NOMO-1 treated with dmso at 0.1 percent for 144 hours (cell line): Measurements from ENCODE around the gene PROX1.

Experiments
- DNase-seq: peaks from one replicate; lab custom pipeline; 2025; ENCODE audit not compliant: unreplicated experiment; lab: John Stamatoyannopoulos, UW

PROX1 gene, protein sequence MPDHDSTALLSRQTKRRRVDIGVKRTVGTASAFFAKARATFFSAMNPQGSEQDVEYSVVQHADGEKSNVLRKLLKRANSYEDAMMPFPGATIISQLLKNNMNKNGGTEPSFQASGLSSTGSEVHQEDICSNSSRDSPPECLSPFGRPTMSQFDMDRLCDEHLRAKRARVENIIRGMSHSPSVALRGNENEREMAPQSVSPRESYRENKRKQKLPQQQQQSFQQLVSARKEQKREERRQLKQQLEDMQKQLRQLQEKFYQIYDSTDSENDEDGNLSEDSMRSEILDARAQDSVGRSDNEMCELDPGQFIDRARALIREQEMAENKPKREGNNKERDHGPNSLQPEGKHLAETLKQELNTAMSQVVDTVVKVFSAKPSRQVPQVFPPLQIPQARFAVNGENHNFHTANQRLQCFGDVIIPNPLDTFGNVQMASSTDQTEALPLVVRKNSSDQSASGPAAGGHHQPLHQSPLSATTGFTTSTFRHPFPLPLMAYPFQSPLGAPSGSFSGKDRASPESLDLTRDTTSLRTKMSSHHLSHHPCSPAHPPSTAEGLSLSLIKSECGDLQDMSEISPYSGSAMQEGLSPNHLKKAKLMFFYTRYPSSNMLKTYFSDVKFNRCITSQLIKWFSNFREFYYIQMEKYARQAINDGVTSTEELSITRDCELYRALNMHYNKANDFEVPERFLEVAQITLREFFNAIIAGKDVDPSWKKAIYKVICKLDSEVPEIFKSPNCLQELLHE

DNA sequence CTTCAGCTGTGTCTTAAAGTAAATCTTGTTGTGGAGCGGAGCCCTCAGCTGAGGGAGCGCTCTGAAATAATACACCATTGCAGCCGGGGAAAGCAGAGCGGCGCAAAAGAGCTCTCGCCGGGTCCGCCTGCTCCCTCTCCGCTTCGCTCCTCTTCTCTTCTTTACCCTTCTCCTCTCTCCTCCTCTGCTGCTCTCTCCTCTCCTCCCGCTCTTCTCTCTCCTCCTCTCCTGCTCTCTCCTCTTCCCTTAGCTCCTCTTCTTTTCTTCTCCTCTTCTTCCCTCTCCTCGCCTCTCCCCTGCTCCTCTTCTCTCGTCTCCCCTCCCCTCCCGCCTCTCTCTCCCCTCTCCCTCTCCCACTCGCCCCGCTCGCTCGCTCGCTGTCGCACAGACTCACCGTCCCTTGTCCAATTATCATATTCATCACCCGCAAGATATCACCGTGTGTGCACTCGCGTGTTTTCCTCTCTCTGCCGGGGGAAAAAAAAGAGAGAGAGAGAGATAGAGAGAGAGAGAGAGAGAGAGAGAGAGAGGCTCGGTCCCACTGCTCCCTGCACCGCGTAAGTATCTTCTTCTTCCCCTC lies at the start of gene PROX1:
Gene PROX1 (plus strand): TSS at position 47 of the 580 bp plus-strand sequence. CDS start 8,563 bp downstream, outside the sequence.
- DNase-seq, result peak; percentile 31

DNA sequence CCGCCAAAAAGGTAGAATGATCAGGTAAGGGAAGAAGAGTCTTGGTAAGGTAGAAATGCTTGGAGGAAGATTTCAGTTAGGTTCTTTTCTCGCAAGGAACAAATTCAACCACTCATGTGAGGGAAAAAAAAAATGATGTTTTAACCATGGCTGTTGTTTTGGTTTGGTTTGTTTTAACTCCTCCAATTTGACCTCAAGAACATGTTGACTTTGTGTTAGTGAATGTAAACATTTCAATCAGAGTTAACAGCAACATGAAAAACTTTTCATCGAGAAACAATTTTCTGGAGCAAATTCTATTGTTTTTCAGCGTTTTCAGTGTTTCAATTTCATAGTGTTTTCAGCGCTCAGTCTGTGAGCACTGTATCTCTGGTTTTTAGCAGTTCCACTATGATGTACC lies 49.0 kb upstream of the PROX1 start:
- no peak for DNase-seq

DNA sequence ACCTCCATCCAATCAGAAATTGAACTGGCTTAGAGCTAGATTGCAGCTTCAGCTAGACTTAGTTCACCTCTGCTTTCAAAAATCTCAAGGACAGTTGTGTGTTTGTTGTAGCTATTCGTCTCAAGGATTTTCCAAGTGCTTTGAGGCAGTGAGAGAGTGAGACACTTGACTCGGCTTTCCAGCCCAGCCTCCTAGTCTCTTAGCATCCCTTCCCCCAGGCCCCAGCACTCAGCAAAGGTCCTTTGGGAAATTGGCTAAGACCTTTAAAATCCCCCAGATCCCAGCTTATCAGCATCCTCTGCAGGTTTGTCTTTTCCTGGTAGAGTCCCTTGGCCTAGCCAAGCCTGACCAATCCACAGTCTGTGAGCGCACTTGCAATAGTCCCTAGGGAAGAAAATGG lies 47.9 kb upstream of the PROX1 start:
- DNase-seq, result no peak

DNA sequence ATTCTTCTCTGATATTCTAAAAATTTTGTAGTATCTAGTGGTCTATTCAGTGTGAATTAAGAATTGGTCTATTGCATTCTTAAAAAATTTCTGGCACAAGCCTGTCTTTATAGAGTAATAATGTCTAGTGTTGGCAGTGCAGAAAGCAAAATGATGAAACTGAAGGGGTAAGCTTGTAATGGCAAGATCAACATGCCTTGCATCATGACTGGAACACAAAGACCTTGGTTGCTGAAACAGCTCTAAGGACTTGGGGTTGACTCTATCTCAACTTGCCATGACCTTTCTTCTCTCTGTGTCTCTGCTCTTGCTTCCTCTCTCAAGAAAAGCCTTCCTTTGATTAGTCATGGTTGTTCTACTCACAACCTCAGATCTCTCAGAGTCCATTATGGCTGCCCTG lies 46.8 kb upstream of the PROX1 start:
- no peak for DNase-seq

DNA sequence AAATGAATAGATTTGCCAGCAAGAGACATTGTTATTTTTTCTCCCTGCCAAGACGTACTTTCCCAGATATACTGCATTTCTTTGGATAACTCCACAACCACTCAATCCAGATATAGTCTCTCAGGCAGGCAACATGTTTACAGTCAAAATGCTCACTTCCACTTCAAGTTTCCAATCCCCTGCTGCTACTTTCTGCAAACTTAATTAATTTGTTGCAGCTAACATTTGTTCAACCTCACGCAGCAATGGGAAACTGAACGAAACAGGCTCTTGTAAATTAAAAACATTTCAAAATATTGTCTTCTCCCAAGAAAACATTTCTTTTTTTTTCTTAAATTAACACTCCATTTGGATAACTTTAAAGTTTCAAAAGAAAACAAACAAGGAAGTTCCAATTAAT lies 45.7 kb upstream of the PROX1 start:
- DNase-seq, result no peak

DNA sequence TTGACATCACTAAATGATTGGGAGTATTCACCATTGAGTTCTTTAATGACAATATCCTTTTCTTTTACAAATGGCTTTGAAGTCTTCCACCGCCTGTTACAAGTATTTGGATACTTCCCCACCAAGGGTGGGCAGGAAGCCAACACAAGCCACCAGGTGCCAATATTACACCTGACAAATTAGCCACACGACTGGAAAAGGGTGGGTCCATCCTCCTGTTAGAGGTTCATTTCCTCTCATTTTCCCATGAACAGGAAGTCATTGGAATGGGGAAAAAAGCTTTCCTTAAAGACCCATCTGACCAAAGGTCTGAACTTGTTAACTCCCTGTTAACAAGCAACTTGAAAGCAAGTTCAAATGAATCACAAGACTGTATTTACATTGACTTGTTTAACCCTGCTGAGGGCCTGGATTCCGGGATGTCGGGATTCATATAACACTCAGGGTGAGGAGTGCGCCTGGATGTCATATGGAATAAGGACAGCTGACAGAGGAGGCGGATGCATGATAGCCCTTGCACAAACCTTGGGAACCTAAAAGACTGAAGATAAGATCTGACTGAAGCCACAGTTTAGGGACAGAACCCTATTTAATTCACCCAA lies 40.5 kb upstream of the PROX1 start:
- no peak for DNase-seq

DNA sequence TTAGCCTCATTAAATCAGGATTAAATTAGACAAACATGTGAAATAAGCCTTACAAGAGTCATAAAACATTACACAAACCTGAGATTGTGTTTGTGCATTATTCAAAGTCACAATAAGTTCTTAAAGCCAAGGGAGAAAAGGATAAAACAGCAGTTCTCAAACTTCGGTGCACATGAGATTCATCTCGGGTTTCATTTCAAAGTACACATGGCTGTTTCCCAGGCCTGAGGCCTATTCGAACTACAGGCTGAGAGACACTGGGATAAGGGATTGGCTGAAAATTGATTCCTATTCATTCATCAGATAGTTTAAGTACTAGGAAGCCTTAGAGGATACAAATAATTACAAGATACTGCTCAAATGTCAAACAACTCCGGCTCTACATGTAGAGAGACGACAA lies 35.9 kb upstream of the PROX1 start:
- no peak for DNase-seq

DNA sequence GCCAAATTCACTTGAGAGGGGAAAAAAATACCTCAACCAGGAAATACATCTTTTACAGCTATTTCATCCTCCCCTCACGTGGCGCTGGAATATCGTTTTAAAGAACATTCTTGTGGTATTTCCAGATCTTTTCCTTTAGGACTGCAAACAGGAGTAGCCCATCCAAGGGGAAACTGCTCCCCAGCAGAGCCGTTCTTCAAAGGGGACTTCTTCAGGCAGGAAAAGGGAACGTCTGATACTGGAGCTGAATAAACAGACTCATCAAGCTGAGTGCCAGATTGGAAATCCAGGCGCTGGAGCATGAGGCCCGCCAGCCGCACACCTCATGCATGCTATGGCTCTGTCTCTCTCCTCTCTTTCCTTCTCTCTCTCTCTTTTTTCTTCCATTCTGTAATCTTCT lies 34.0 kb upstream of the PROX1 start:
- no peak for DNase-seq

DNA sequence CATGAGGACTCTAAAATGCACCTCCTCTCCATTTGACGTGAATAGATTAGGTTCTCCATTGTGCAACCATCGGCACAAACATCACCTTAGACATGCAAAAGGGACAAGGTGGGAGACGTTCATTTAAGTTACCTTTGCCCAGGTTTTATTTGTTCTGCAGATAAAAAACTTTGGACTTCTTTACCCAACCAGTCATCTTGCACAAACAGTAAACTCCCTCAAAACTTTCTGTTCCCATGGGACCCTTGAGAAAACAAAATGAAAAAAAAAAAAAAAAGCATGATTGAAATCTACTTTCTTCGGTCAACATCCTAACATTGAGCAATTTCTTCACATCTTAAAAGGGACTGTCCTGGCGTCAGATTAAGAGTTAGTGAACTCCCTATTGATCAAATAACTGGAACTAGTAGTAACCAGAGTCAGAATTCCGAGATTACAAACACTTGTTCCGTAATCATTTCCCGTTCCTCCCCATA lies 31.4 kb upstream of the PROX1 start:
- no peak for DNase-seq

DNA sequence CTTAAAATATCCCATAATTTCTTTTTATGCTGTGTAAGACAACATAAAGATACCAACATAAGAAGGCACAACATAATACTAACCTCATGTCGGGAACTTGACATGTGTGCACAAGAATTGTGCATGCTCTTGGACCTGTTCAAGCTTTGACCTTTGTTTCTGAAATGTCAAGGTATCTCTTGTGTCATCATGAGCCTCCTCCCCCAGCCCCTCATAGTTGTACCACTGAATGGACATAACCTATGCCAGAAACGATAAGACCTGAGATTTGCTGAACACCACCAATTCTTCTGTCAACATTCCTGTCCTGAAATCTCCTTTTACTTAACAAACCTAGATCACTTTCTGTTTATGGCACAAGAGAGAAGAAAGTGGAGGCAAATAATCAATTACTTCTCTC lies 29.4 kb upstream of the PROX1 start:
- DNase-seq, result no peak

DNA sequence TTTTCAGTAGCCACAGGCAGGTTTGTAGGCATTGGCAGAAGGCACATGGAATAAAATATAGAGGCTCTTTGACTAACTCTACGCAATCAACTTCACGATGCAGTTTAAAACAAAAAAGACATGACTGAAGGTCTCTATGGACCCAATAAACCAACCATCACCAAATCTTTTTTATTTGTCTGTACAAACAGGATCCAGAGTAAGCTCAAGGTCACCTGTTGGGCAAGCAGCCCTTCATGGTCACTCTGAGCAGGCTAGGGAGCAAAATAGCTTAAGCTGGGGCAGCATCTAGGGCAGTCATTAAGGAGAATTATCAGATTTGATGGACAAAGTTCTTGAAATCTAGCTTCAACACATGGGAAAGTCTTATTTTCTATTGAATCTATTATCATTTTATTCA lies 26.8 kb upstream of the PROX1 start:
- no peak for DNase-seq

DNA sequence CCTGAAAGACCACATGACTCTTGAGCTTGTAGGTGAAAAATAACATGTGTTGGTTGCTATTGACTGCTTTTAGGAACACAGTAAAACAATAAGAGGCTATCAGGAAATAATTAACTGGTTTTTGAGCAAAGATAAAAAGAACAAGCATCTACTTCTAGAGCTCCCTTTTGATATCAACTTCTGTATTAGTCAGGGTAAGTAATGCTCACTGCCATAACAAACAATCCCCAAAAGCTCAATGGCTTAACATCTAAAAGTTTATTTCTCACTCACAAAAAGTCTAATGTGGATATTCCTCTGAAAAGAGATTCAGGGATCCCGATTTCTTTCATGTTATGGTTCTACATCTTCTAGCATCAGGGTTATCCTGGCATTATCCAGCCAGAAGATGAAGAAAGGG lies 25.3 kb upstream of the PROX1 start:
- no peak for DNase-seq

DNA sequence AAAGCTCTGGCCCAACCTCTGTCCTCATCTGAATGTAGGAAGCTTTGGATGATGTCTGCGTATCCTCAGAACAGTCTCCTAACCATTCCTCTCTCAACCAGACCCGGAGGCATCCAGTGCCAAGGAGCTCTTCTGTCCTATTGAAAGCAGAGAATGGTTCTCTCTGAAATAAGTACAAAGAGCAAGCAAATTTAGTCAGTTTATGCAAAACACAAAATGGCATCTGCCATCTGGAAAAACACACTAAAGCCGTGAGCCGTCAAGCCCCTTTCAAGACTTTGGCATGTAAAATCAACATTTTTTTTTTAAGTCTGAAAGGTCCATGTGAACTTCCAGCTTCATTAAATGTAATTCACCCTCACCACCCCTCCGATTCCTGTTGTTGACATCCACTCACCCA lies 21.7 kb upstream of the PROX1 start:
- DNase-seq, result no peak

DNA sequence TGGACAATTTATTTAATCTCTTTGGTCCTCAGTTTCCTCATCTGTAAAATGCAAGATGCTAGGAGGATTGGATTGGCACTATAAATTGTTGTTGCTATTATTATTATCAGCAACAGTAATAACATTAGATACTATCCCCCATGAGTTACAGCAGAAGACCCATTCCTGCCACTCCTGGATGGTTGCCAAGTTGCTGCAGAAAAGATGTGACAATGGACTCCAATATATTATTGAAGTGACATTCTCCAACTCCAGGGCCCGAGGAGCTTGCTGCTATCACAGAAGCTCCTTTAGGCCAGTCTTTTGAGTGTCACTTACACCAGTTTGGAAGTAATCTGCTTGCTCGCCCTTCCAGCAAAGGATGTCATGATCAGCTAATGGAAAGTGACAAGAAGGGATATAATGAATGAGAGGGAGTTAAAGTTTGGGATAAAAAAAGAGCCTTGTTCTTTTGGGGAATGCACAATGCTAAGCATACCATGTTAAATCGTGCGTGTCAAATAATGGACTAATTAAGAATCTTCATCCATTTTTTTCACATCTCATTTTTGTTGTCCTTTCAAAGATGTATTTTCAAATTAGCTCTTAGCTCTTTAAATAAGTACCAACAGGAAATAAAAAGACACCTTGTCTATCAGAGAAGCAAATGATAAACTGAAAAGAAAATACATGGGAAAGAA lies 19.5 kb upstream of the PROX1 start:
- DNase-seq, result no peak

DNA sequence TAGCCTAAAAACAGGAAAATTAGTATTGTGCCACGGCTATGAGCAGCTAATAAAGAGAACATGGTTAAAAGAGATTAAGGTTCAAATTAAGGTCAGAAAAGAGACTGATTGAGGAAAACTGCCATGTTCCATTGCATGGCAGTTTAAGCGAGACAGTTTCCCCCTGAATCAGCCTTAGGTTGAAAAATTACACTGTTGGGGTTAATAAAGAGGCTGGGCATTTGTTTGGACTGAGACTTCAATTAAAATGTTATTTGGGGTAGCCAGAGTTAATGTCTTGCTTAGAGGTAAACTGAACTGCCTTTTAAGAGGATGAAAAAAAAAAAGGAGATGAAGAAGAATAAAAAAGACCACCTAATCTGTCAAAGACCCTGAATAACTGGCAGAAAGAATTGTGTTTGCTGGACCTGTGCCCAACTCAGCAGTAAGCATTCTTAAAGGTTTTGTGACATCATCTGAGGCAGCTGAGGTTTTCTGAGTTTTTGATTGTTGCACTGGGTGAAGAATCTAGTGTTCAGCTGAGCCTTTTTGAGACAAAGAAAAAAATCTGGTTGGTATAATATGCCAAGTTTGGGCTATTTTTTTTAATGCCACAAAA lies 17.7 kb upstream of the PROX1 start:
- DNase-seq, result no peak

DNA sequence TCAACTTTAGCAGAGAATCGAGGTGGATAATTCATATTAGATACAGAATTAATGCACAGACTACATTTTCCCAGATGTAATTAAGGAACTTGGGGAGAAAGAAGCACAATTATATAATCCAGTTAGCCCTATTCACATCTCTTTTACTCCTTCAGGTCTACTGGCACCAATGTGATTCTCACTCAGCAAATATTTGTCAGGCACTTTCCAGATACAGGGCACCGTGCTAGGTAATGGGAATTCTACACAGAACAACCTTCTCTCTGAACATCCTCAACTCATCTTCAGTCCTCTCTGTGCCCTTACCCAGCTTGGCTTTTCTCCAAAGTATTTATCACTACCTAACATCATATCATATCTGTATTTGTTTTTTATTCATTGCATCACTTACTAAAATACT lies 15.6 kb upstream of the PROX1 start:
- no peak for DNase-seq

DNA sequence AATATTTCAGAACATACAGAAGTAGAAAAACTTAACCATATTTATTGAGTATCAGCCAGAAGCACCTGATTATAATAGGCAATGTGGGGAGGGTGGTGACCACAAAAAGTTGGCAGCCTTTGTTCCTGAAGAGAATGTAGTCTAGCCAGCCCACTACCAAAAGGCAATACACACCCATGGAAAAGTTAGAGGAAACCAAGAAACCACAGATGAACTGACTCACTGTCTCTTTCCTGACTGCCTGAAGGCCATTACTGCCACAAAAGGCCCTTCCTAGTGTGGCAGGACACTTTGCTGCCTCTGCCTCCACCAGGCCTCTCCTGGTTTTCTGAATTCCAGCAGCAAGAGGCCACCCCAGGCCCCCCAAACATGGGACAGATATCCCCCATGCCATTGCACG lies 14.6 kb upstream of the PROX1 start:
- DNase-seq, result no peak

DNA sequence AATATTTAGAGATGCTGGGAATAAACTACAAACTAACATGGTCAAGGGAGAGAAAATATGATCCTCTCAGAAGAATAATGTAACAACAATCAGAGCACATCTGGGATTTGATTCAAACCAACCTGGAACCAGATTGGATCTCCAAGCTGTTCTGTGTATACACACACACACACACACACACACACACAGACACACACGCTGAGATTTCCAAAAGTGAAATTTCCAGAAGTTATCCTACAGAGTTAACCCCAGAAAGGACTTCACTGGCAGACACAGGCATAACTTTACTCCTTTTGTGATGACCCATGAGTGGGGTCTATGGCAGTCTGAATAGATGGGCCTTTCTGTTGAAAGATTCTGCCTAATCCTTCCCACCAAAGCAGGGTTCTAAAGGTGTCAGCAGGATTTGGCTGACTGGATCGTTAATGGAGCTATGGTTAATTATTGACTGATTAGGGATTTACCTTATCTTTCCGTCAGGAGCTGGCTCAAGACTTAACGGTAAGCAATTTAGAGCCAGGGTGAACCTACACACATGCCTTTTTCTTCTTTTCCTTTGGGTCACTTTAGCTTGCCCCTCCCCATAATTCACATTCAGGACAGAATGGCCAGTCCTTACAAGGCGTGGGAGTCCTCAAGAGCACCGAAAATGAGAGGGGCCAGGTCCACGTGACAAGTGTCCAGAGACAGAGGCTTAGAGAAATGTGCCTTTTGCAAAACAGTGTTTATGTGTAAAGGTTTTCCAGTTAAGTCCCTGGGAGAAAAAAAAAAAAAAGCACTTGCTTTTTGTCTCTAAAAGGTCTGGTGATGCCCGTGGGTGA lies 10.9 kb upstream of the PROX1 start:
- no peak for DNase-seq

DNA sequence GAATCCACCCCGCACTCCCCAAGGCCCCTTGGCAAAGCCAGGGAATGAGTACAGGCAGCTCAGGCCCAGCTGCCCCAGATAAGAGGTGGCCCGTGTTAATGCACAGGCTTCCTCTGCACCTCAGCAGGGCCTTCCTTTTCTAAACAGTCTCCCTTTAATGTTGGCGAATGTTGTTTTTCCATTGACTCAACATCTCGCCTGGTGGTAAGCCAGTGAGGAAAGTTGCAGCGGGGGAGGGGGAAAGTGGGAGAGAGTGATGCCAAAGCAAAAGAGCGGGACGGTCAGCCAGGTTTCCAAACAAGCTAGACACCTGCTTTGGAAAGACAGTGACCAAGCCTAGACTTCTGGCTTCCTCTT lies 10.3 kb upstream of the PROX1 start:
- DNase-seq, result no peak

DNA sequence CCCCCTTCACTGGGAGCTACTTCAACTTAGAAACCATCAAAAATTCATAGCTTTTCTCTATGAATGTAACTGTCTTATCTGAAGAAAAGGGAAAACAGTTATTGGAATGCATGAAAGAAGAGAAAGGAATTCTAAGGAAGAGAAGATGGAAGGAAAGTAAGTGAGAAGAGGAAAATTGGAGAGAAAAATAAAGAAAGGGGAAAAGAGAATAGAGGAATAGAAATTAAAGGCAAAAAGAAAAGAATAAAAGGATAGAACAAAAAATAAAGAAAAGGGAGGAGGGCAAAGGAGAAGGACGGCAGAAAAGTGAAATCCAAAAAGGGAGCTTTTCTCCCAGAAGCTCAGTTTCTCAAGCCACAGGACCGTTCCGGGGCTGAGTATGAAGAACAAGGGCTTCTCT lies 9.9 kb upstream of the PROX1 start:
- no peak for DNase-seq
